ENCODE data around the gene HSPA8. TPM values are rescaled to one million over a fixed set of nuclear protein-coding genes. Genes with fewer than 3 reads are reported as not detected.
"Not testable (repeated sequence)": the region's sequence is repeated elsewhere in the genome, so short reads cannot be mapped to it uniquely, and the experiment has no call there.

The HSPA8 gene
- total RNA-seq, 1 donor, result 2,226 TPM

DNA sequence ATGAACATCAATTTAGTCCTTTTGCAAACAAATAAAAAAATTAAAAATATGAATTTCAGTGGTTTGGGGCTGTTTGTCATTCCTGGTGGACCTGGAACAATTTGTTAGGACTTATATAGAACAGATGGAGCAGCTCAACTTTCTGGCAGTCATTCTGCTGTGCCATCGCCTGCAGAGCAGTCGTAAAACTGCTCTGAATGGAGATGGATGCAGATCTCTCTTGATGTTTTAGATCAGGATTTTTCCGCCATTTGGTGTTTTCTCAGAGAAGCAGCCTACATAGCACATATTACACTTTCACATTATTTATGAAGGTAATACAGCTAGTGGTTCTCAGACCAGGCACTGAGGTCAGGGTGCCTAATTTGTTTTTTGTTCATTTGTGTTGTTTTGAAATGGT, 31.8 kb upstream of the HSPA8 start:
- Histone ChIP-seq H3K27me3 (ENCODE audit: insufficient read depth, low read length) (no peaks in the 10 kb centered on the region), H3K9me3 (ENCODE audit: low read depth, low read length) (no peaks in the 10 kb centered on the region), H3K4me1 (ENCODE audit: insufficient read depth, low read length) (no peaks in the 10 kb centered on the region), H3K79me2 (ENCODE audit: insufficient read depth, low read length) (peaks cover 82% of the 10 kb centered on the region), H3K27ac (ENCODE audit: low read depth, low read length) (no peak overlapping the region), H2AFZ (ENCODE audit: low read length) (no peak overlapping the region), H3K4me2 (ENCODE audit: insufficient read depth, low read length) (no peak overlapping the region), H4K20me1 (ENCODE audit: insufficient read depth, low read length) (peaks cover 11% of the 10 kb centered on the region), H3K4me3 (ENCODE audit: insufficient read depth, low read length) (no peak overlapping the region), H3K36me3 (ENCODE audit: insufficient read depth, low read length) (peaks cover 63% of the 10 kb centered on the region)
- TF ChIP-seq, protein P1, sequence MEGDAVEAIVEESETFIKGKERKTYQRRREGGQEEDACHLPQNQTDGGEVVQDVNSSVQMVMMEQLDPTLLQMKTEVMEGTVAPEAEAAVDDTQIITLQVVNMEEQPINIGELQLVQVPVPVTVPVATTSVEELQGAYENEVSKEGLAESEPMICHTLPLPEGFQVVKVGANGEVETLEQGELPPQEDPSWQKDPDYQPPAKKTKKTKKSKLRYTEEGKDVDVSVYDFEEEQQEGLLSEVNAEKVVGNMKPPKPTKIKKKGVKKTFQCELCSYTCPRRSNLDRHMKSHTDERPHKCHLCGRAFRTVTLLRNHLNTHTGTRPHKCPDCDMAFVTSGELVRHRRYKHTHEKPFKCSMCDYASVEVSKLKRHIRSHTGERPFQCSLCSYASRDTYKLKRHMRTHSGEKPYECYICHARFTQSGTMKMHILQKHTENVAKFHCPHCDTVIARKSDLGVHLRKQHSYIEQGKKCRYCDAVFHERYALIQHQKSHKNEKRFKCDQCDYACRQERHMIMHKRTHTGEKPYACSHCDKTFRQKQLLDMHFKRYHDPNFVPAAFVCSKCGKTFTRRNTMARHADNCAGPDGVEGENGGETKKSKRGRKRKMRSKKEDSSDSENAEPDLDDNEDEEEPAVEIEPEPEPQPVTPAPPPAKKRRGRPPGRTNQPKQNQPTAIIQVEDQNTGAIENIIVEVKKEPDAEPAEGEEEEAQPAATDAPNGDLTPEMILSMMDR (IDR thresholded peaks at IDR 0.05; ENCODE audit: extremely low read depth, low read depth, low read length), result no peak
- no peak for DNase-seq (ENCODE audit: insufficient read length, low spot score, missing footprints)

DNA sequence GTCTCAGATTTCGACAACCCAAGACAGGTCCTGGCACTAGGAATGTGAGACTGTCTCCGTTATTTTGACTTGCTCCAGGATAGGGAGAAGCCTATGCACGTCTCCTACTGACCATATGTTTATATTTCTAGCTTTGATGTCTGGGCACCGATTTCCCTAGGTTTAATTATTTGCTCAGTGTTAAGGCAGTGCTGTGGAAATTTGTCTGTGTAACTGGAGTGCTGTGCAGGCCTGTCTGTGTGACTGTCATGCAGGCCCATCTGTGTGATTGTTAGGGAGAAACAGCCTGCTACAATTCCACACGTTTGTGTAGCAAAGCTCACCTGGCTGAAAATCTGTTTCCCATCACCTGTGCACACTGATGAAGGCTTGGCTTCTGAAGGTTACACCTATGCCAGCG, 29.6 kb upstream of the HSPA8 start:
- H4K20me1 ChIP-seq (ENCODE audit: insufficient read depth, low read length), result peaks cover 8% of the 10 kb centered on the region
- TF ChIP-seq, protein P1 (IDR thresholded peaks at IDR 0.05; ENCODE audit: extremely low read depth, low read depth, low read length), result no peak
- no peaks in the 10 kb centered on the region for H3K27me3 ChIP-seq (ENCODE audit: insufficient read depth, low read length)
- no peaks in the 10 kb centered on the region for H3K9me3 ChIP-seq (ENCODE audit: low read depth, low read length)
- peak; percentile 22 for DNase-seq (ENCODE audit: insufficient read length, low spot score, missing footprints)
- peaks cover 54% of the 10 kb centered on the region for H3K36me3 ChIP-seq (ENCODE audit: insufficient read depth, low read length)
- H3K27ac ChIP-seq (ENCODE audit: low read depth, low read length), result no peak overlapping the region
- H3K4me3 ChIP-seq (ENCODE audit: insufficient read depth, low read length), result no peak overlapping the region
- H3K4me2 ChIP-seq (ENCODE audit: insufficient read depth, low read length), result no peak overlapping the region
- H3K79me2 ChIP-seq (ENCODE audit: insufficient read depth, low read length), result peaks cover 72% of the 10 kb centered on the region
- no peak overlapping the region for H2AFZ ChIP-seq (ENCODE audit: low read length)
- H3K4me1 ChIP-seq (ENCODE audit: insufficient read depth, low read length), result no peaks in the 10 kb centered on the region

DNA sequence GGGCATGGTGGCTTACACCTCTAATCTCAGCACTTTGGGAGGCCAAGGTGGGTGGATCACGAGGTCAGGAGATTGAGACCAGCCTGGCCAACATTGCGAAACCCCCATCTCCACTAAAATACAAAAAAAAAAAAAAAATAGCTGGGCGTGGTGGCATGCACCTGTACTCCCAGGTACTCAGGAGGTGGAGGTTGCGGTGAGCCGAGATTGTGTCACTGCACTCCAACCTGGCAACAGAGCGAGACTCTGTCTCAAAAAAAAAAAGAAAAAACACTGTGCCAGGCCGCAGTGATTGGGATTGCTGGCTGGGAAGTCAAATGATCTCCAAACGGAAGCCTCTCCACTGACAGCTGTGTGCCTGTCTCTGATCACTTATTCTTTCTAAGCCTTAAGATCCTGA, 28.2 kb upstream of the HSPA8 start:
- H3K79me2 ChIP-seq (ENCODE audit: insufficient read depth, low read length), result peaks cover 71% of the 10 kb centered on the region
- not testable (repeated sequence) for H2AFZ ChIP-seq (ENCODE audit: low read length); H3K27ac ChIP-seq (ENCODE audit: low read depth, low read length); H3K4me3 ChIP-seq (ENCODE audit: insufficient read depth, low read length); H3K27me3 ChIP-seq (ENCODE audit: insufficient read depth, low read length); DNase-seq (ENCODE audit: insufficient read length, low spot score, missing footprints); H3K4me1 ChIP-seq (ENCODE audit: insufficient read depth, low read length); H3K4me2 ChIP-seq (ENCODE audit: insufficient read depth, low read length); H3K9me3 ChIP-seq (ENCODE audit: low read depth, low read length); H4K20me1 ChIP-seq (ENCODE audit: insufficient read depth, low read length)
- peaks cover 50% of the 10 kb centered on the region for H3K36me3 ChIP-seq (ENCODE audit: insufficient read depth, low read length)

DNA sequence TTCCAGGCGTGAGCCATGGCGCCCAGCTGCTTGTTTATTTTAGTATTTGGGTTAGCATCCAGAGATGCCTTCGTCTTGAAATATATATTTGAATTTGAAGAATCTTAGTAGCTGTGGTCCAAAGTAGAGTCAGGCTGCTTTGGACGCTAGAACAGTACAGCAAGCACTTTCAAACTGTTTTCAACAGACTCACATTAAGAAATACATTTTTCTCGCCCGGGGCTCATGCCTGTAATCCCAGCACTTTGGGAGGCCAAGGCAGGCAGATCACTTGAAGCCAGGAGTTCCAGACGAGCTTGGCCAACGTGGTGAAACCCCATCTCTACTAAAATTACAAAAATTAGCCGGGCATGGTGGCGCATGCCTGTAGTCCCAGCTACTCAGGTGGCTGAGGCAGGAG, 27.0 kb upstream of the HSPA8 start:
- not testable (repeated sequence) for H2AFZ ChIP-seq (ENCODE audit: low read length); H3K27me3 ChIP-seq (ENCODE audit: insufficient read depth, low read length); H3K4me2 ChIP-seq (ENCODE audit: insufficient read depth, low read length); H3K4me3 ChIP-seq (ENCODE audit: insufficient read depth, low read length); DNase-seq (ENCODE audit: insufficient read length, low spot score, missing footprints); H3K27ac ChIP-seq (ENCODE audit: low read depth, low read length); H3K9me3 ChIP-seq (ENCODE audit: low read depth, low read length); H3K4me1 ChIP-seq (ENCODE audit: insufficient read depth, low read length)
- Histone ChIP-seq H3K79me2 (ENCODE audit: insufficient read depth, low read length) (peaks cover 69% of the 10 kb centered on the region), H3K36me3 (ENCODE audit: insufficient read depth, low read length) (peaks cover 50% of the 10 kb centered on the region), H4K20me1 (ENCODE audit: insufficient read depth, low read length) (peaks cover 17% of the 10 kb centered on the region)

DNA sequence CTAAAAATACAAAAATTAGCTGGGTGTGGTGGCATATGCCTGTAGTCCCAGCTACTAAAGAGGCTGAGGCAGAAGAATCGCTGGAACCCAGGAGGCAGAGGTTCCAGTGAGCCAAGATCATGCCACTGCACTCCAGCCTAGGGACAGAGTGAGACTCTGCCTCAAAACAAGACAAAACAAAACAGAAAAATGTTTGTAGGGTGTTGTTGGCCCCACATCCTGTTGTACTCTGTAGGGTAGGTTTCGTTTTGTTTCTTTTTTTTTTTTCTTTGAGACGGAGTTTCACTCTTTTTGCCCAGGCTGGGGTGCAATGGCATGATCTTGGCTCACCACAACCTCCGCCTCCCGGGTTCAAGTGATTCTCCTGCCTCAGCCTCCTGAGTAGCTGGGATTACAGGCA, 25.7 kb upstream of the HSPA8 start:
- H3K27me3 ChIP-seq (ENCODE audit: insufficient read depth, low read length); H3K4me2 ChIP-seq (ENCODE audit: insufficient read depth, low read length); DNase-seq (ENCODE audit: insufficient read length, low spot score, missing footprints); H3K27ac ChIP-seq (ENCODE audit: low read depth, low read length); H2AFZ ChIP-seq (ENCODE audit: low read length); H3K9me3 ChIP-seq (ENCODE audit: low read depth, low read length); H3K4me3 ChIP-seq (ENCODE audit: insufficient read depth, low read length): not testable (repeated sequence)
- H3K79me2 ChIP-seq (ENCODE audit: insufficient read depth, low read length), result peaks cover 63% of the 10 kb centered on the region
- peaks cover 54% of the 10 kb centered on the region for H3K36me3 ChIP-seq (ENCODE audit: insufficient read depth, low read length)
- peaks cover 16% of the 10 kb centered on the region for H3K4me1 ChIP-seq (ENCODE audit: insufficient read depth, low read length)
- peaks cover 19% of the 10 kb centered on the region for H4K20me1 ChIP-seq (ENCODE audit: insufficient read depth, low read length)
